Fibroblast of peridontal ligament (primary cell): Measurements from ENCODE around the gene WDR70.

Source experiments
- DNase-seq: peaks from one replicate; pipeline ENCODE4 v3.0.0-alpha.2; 2010; ENCODE audit errors: extremely low read depth

The WDR70 gene

GRCh38 chr5:37801521-37801920 is 422.4 kb downstream of the WDR70 start:
- DNase-seq: no peak
